Measurements from ENCODE around the gene KCND3.

GRCh38 chr1:111961773-111962565 is 27.5 kb downstream of the KCND3 start:
- TF ChIP-seq CTCF (IDR thresholded peaks at IDR 0.05) (no peak), POLR2A (IDR thresholded peaks at IDR 0.05) (no peak)

Measured in Peyer's patch (tissue), 4 donors.